Amniotic stem cell (primary cell): ENCODE results near the gene XAGE3.
"Not testable (repeated sequence)": the region's sequence is repeated elsewhere in the genome, so short reads cannot be mapped to it uniquely, and the experiment has no call there.

Source experiments
- DNase-seq: peaks from one replicate; lab custom pipeline; 2025; lab: John Stamatoyannopoulos, UW

Gene XAGE3

GRCh38 chrX:52867610-52868348 lies at the start of gene XAGE3:
Gene XAGE3, minus strand, starts transcription at chrX:52868083. Its CDS starts 950 bp downstream, at chrX:52867133.
- no peak for DNase-seq

- DNase-seq: not testable (repeated sequence)
Observed at GRCh38 chrX:52914704-52915103, 46.8 kb upstream of the XAGE3 start.

GRCh38 chrX:52913681-52914080 lies 45.8 kb upstream of the XAGE3 start:
- DNase-seq: not testable (repeated sequence)

GRCh38 chrX:52909313-52909969 lies 41.6 kb upstream of the XAGE3 start:
- not testable (repeated sequence) for DNase-seq

GRCh38 chrX:52907900-52908299 lies 40.0 kb upstream of the XAGE3 start:
- not testable (repeated sequence) for DNase-seq

GRCh38 chrX:52907137-52907536 lies 39.3 kb upstream of the XAGE3 start:
- not testable (repeated sequence) for DNase-seq

- not testable (repeated sequence) for DNase-seq
Observed at GRCh38 chrX:52906072-52906471, 38.2 kb upstream of the XAGE3 start.

GRCh38 chrX:52905531-52905930 lies 37.6 kb upstream of the XAGE3 start:
- not testable (repeated sequence) for DNase-seq

- DNase-seq: not testable (repeated sequence)
Observed at GRCh38 chrX:52896855-52897709, 29.2 kb upstream of the XAGE3 start, which contains the start of gene FAM156B. Gene FAM156B, plus strand, starts transcription at chrX:52897330. Its CDS starts 9,896 bp downstream, at chrX:52907226.

- not testable (repeated sequence) for DNase-seq
Observed at GRCh38 chrX:52896438-52896837, 28.6 kb upstream of the XAGE3 start.

GRCh38 chrX:52888090-52888489 lies 20.2 kb upstream of the XAGE3 start:
- not testable (repeated sequence) for DNase-seq

GRCh38 chrX:52887459-52887858 lies 19.6 kb upstream of the XAGE3 start:
- DNase-seq: not testable (repeated sequence)

- not testable (repeated sequence) for DNase-seq
Observed at GRCh38 chrX:52876386-52876785, 8.5 kb upstream of the XAGE3 start.

- not testable (repeated sequence) for DNase-seq
Observed at GRCh38 chrX:52875436-52875835, 7.6 kb upstream of the XAGE3 start.

GRCh38 chrX:52874661-52875060 lies 6.8 kb upstream of the XAGE3 start:
- DNase-seq: no peak

GRCh38 chrX:52873825-52874224 lies 5.9 kb upstream of the XAGE3 start:
- not testable (repeated sequence) for DNase-seq

- no peak for DNase-seq
Observed at GRCh38 chrX:52870046-52870445, 2.2 kb upstream of the XAGE3 start.

- no peak for DNase-seq
Observed at GRCh38 chrX:52865343-52865998, 2.4 kb downstream of the XAGE3 start.

- not testable (repeated sequence) for DNase-seq
Observed at GRCh38 chrX:52856991-52857525, 10.8 kb downstream of the XAGE3 start.

- no peak for DNase-seq
Observed at GRCh38 chrX:52852110-52852860, 15.6 kb downstream of the XAGE3 start.

- DNase-seq: not testable (repeated sequence)
Observed at GRCh38 chrX:52843619-52844018, 24.3 kb downstream of the XAGE3 start.
